ENCODE data around the gene CEP162.

CEP162 gene

DNA sequence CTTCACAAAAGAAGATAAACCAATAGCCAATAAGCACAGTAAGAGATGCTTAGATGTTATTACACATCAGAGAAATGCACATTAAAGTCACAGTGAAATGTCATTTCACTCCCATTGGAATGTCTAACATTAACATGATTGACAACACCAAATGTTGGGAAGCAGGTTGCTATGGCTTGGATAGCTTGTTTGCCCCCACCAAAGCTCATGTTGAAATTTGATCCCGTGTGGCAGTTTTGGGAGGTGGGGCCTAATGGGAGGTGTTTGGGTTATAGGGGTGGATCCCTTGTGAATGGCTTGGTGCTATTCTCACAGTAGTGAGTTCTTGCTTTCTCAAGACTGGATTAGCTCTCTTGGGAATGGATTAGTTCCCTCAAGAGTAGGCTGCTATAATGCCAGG, 149.1 kb downstream of the CEP162 start:
- H3K27ac ChIP-seq = no peak overlapping the region
- no peak for TF ChIP-seq ZFX (IDR thresholded peaks at IDR 0.05)
- TF ChIP-seq, protein P1, sequence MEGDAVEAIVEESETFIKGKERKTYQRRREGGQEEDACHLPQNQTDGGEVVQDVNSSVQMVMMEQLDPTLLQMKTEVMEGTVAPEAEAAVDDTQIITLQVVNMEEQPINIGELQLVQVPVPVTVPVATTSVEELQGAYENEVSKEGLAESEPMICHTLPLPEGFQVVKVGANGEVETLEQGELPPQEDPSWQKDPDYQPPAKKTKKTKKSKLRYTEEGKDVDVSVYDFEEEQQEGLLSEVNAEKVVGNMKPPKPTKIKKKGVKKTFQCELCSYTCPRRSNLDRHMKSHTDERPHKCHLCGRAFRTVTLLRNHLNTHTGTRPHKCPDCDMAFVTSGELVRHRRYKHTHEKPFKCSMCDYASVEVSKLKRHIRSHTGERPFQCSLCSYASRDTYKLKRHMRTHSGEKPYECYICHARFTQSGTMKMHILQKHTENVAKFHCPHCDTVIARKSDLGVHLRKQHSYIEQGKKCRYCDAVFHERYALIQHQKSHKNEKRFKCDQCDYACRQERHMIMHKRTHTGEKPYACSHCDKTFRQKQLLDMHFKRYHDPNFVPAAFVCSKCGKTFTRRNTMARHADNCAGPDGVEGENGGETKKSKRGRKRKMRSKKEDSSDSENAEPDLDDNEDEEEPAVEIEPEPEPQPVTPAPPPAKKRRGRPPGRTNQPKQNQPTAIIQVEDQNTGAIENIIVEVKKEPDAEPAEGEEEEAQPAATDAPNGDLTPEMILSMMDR (conservative IDR thresholded peaks at IDR 0.05) = no peak

- no peak overlapping the region for H3K27ac ChIP-seq
- TF ChIP-seq, protein P1 (conservative IDR thresholded peaks at IDR 0.05) = no peak
- no peak for TF ChIP-seq ZFX (IDR thresholded peaks at IDR 0.05)
Observed at GRCh38 chr6:84077645-84078044, 149.8 kb downstream of the CEP162 start.

GRCh38 chr6:84074988-84075781, 152.3 kb downstream of the CEP162 start:
- no peak overlapping the region for H3K27ac ChIP-seq
- no peak for TF ChIP-seq ZFX (IDR thresholded peaks at IDR 0.05)
- TF ChIP-seq, protein P1 (conservative IDR thresholded peaks at IDR 0.05) = no peak

Data from C4-2B (cell line).